Tibial artery (tissue), 4 donors: ENCODE data around the gene IL17RE.
A peak's percentile ranks its signal among the peaks of the same experiment; 100 is the strongest.

Experiments used
- DNase-seq, 2 donors: peaks; one replicate each; pipeline ENCODE4 v3.0.0-alpha.2; 2019
- H3K27ac ChIP-seq, 2 donors: fragments of 200-600 bp; sonication (generic) in 1 of 2; 1 replicate in 1 of 2; 2 replicates in 1 of 2; pipeline ENCODE4 v1.5.1; 2018 to 2019; ENCODE audit warnings: mild to moderate bottlenecking in 1 of 2
- H3K27me3 ChIP-seq, 2 donors: fragments of 200-600 bp; sonication (generic) in 1 of 2; one replicate each; pipeline versions ENCODE4 v1.5.1 to v1.6.0; 2016 to 2019
- H3K36me3 ChIP-seq, 3 donors: fragments of 200-600 bp; sonication (generic) in 2 of 3; one replicate each; pipeline ENCODE4 v1.5.1; 2016 to 2019; ENCODE audit warnings: mild to moderate bottlenecking in 2 of 3
- H3K4me1 ChIP-seq, 4 donors: fragments of 200-600 bp; sonication (generic) in 2 of 4; 1 replicate in 3 of 4; 2 replicates in 1 of 4; pipeline ENCODE4 v1.5.1; 2016 to 2019
- H3K4me3 ChIP-seq, 2 donors: fragments of 200-600 bp; sonication (generic) in 1 of 2; 1 replicate in 1 of 2; 2 replicates in 1 of 2; pipeline ENCODE4 v1.5.1; 2018 to 2019; ENCODE audit warnings: mild to moderate bottlenecking in 2 of 2
- H3K9me3 ChIP-seq, 3 donors: fragments of 200-600 bp; sonication (generic) in 1 of 3; one replicate each; pipeline ENCODE4 v1.5.1; 2016 to 2019
- intact Hi-C: fragments of 100-400 bp; cut with DNase I; formaldehyde crosslinking; loops from one replicate; pipeline ENCODE4 v1.15.0; 2023; ENCODE audit warnings: low total_unique reads
- TF ChIP-seq, protein P1 (sequence below), 2 experiments: fragments of 200-600 bp in 1 of 2; fragments of 450-650 bp in 1 of 2; IDR thresholded peaks; one replicate each; pipeline ENCODE4 v1.5.1; 2017 to 2019; ENCODE audit warnings: antibody characterized with exemption in 2 of 2, mild to moderate bottlenecking in 1 of 2, moderate library complexity in 1 of 2

The IL17RE gene

DNA sequence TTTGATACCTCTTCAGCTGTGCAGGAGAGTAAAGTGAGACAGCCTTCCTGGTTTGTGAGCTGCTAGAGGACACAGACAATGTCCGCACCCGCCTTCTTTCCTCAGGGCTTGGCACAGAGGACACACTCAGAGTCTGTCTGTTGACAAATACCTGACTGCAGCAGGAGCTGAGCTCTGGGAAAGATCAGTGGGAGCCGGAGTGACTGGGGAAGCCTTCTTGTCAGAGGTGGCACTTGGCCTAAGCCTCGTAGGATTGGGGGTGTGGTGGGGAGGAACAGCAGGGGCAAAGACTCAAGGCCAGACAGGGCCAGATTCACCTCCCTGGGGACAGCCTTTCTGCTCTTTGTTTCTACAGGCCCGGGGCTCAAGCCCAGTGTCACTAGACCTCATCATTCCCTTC, 11.0 kb downstream of the IL17RE start:
- Histone ChIP-seq H3K4me1 (peaks cover 5 to 56% (median 40%) of the 10 kb centered on the region in 4 donors), H3K9me3 (no peaks in the 10 kb centered on the region), H3K27ac (peak overlapping the region; percentile 92 to 95), H3K4me3 (no peak overlapping the region), H3K27me3 (no peaks in the 10 kb centered on the region), H3K36me3 (peaks cover 5 to 40% (median 9%) of the 10 kb centered on the region in 3 donors)
- intact Hi-C loops, result loop anchor here (5.0 kb wide), 1 partner anchor 61 kb away; no protein-coding TSS in a partner anchor
- TF ChIP-seq, protein P1, sequence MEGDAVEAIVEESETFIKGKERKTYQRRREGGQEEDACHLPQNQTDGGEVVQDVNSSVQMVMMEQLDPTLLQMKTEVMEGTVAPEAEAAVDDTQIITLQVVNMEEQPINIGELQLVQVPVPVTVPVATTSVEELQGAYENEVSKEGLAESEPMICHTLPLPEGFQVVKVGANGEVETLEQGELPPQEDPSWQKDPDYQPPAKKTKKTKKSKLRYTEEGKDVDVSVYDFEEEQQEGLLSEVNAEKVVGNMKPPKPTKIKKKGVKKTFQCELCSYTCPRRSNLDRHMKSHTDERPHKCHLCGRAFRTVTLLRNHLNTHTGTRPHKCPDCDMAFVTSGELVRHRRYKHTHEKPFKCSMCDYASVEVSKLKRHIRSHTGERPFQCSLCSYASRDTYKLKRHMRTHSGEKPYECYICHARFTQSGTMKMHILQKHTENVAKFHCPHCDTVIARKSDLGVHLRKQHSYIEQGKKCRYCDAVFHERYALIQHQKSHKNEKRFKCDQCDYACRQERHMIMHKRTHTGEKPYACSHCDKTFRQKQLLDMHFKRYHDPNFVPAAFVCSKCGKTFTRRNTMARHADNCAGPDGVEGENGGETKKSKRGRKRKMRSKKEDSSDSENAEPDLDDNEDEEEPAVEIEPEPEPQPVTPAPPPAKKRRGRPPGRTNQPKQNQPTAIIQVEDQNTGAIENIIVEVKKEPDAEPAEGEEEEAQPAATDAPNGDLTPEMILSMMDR (IDR thresholded peaks at IDR 0.05), result no peak
- DNase-seq, result no peak

DNA sequence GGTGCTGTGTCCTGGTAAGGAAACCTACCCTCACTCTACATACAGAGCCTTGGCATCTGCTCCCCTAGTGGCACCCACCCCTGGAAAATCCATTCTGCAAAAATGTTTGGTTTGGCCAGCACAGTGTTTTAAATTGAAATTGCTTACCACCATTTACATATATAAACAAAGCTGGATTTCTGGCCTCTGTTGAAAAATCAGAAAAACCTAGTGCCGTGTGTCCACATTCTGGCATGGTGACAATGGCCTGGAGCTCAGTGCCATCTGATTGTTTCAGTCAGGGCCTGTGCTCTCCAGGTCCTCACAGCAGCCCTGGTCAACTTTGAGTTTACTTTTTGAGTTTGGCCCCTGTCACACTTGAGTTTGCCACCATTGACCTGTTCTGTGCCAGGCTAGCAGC, 11.4 kb downstream of the IL17RE start:
- H3K4me1 ChIP-seq, result peaks cover 5 to 60% (median 40%) of the 10 kb centered on the region in 4 donors
- no peaks in the 10 kb centered on the region for H3K9me3 ChIP-seq
- no peak overlapping the region for H3K4me3 ChIP-seq
- peaks cover 5 to 36% (median 5%) of the 10 kb centered on the region in 3 donors for H3K36me3 ChIP-seq
- intact Hi-C loops, result loop anchor here (2.0 to 5.0 kb wide), 2 partner anchors 23 to 62 kb away; partner anchors contain the start of gene JAGN1
- no peaks in the 10 kb centered on the region for H3K27me3 ChIP-seq
- TF ChIP-seq, protein P1 (IDR thresholded peaks at IDR 0.05), result no peak
- no peak for DNase-seq
- peak overlapping the region; percentile 92 to 95 for H3K27ac ChIP-seq

DNA sequence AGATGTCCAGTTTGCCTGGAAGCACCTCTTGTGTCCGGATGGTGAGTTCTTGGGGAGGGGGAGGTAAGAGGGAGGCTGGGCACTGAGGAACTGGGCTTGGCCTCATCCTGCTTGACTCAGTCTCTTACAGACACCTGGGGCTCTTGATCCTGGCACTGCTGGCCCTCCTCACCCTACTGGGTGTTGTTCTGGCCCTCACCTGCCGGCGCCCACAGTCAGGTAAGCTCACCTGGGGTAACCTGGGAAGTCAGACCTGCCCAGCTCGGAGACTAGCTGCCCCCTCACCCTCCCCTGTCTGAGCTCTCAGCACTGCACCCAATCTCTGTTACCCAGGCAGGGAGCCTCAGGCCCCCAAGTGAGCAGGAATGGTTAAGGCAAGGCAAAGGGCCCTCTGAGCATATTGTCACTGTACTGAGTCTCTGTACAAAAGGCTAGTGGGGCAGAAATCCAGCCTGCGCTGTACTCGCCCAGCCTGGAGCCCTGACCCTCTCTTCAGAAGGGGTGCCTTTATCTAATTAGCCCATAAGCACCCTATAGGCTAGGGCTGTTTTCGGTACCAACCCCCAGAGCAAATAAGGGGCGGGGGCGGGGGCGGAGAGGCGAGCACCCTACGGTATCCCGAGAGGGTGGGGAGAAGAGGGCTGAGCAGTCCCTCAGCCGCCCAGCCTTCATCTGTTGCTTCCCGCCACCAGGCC, 12.1 kb downstream of the IL17RE start:
- no peaks in the 10 kb centered on the region for H3K9me3 ChIP-seq
- H3K27ac ChIP-seq, result peak overlapping the region; percentile 92 to 95
- H3K4me1 ChIP-seq, result peaks cover 5 to 61% (median 40%) of the 10 kb centered on the region in 4 donors
- H3K4me3 ChIP-seq, result peak overlapping the region; percentile 55 to 73
- H3K27me3 ChIP-seq, result no peaks in the 10 kb centered on the region
- peaks cover 0 to 29% (median 5%) of the 10 kb centered on the region in 3 donors for H3K36me3 ChIP-seq
- no peak for DNase-seq
- TF ChIP-seq, protein P1 (IDR thresholded peaks at IDR 0.05), result no peak
- intact Hi-C loops, result loop anchor here (2.0 to 5.0 kb wide), 4 partner anchors 24 to 72 kb away; partner anchors contain the start of genes JAGN1 and RPUSD3

DNA sequence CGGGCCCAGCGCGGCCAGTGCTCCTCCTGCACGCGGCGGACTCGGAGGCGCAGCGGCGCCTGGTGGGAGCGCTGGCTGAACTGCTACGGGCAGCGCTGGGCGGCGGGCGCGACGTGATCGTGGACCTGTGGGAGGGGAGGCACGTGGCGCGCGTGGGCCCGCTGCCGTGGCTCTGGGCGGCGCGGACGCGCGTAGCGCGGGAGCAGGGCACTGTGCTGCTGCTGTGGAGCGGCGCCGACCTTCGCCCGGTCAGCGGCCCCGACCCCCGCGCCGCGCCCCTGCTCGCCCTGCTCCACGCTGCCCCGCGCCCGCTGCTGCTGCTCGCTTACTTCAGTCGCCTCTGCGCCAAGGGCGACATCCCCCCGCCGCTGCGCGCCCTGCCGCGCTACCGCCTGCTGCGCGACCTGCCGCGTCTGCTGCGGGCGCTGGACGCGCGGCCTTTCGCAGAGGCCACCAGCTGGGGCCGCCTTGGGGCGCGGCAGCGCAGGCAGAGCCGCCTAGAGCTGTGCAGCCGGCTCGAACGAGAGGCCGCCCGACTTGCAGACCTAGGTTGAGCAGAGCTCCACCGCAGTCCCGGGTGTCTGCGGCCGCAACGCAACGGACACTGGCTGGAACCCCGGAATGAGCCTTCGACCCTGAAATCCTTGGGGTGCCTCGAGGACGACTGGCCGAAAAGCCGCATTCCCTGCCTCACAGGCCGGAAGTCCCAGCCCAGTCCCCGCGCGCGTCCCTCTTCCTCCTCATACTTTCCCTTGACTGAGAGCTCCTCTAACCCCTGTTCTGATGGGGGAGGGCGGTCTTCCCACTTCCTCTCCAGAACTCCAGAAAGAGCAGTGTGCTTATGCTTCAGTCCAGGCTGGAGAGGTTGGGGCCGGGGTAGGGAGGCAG, 12.8 kb downstream of the IL17RE start:
- TF ChIP-seq, protein P1 (IDR thresholded peaks at IDR 0.05), result peak in 1 of 2 experiments; percentile 51
- H3K4me3 ChIP-seq, result peak overlapping the region; percentile 55 to 73
- intact Hi-C loops, result loop anchor here (2.0 to 5.0 kb wide), 3 partner anchors 25 to 73 kb away; partner anchors contain the start of genes JAGN1 and RPUSD3
- no peaks in the 10 kb centered on the region for H3K9me3 ChIP-seq
- peak overlapping the region; percentile 92 to 95 for H3K27ac ChIP-seq
- H3K36me3 ChIP-seq, result peaks cover 0 to 30% (median 9%) of the 10 kb centered on the region in 3 donors
- peak; percentile 81 to 89 for DNase-seq
- H3K4me1 ChIP-seq, result peaks cover 5 to 61% (median 40%) of the 10 kb centered on the region in 4 donors
- H3K27me3 ChIP-seq, result no peaks in the 10 kb centered on the region

DNA sequence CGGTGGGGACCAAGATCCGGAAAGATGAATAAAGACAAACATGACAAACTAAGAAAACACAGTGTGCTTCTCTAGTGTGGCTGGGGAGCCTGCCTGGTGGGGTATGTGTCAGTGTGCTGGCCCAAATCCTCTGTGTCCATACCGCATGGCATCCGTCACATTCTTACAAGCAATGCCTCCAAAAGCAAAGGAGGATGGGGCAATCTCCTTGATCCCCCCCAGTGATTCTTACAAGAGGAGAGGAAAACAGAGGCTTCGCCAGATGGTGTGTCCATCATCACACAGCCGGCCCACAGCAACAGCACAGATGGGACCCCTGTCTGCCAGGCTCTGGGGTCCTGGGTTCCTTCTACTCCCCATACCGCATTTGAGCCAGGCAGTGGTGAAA, 13.7 kb downstream of the IL17RE start:
- TF ChIP-seq, protein P1 (IDR thresholded peaks at IDR 0.05), result no peak
- DNase-seq, result no peak
- Histone ChIP-seq H3K27ac (peak overlapping the region; percentile 92 to 95), H3K4me1 (peaks cover 5 to 61% (median 40%) of the 10 kb centered on the region in 4 donors), H3K36me3 (peaks cover 0 to 30% (median 13%) of the 10 kb centered on the region in 3 donors), H3K4me3 (peak overlapping the region; percentile 55 to 73), H3K27me3 (no peaks in the 10 kb centered on the region), H3K9me3 (no peaks in the 10 kb centered on the region)
- intact Hi-C loops, result loop anchor here (5.0 kb wide), 2 partner anchors 54 to 74 kb away; partner anchors contain the start of gene RPUSD3
